HCT116 (cell line): ENCODE data around the gene ADNP. TPM values are rescaled to one million over a fixed set of nuclear protein-coding genes. Genes with fewer than 3 reads are reported as not detected.

ENCODE experiments used
- ATAC-seq: fragments of 200-7000 bp; cut with Tn5 transposase; 2 replicates; pipeline ENCODE4 v1.9.1; 2020; ENCODE audit warnings: mild to moderate bottlenecking, moderate library complexity
- BruUV-seq: library from RNA; stranded (reverse); fragments of 400-500 nt; replicated peaks from 2 replicates; lab custom pipeline; 2021; lab: Mats Ljungman, UMichigan
- CTCF ChIA-PET: fragments of 300-600 bp; sonication (Branson Sonifier 250); formaldehyde crosslinking; loops from one replicate; lab custom pipeline; 2021; ENCODE audit warnings: antibody characterized with exemption; lab: Charles Lee
- POLR2A ChIA-PET: fragments of 300-600, 350-600 bp; sonication (Branson Sonifier 250); formaldehyde crosslinking; loops from one replicate; lab custom pipeline; 2021; ENCODE audit warnings: antibody characterized with exemption; lab: Charles Lee
- RAD21 ChIA-PET, 2 experiments: fragments of 300-600 bp; sonication (Branson Sonifier 250); formaldehyde crosslinking; loops; one replicate each; lab custom pipeline; 2023; ENCODE audit warnings: low total read pairs in 2 of 2; ENCODE audit not compliant: uncharacterized antibody in 2 of 2, unreplicated experiment in 2 of 2, low non-redundant PET in 1 of 2; lab: Charles Lee
- DNase-seq: peaks from one replicate; pipeline ENCODE4 v3.0.0-alpha.2; 2010; ENCODE audit warnings: low read depth, low spot score
- H2AFZ ChIP-seq: fragments of 200-600 bp; shearing (Covaris generic), sonication (generic); 2 replicates; pipeline ENCODE4 v1.6.1; 2017; ENCODE audit warnings: low read depth, mixed run types, mixed read lengths, antibody characterized with exemption, low read length; ENCODE audit not compliant: poor library complexity, severe bottlenecking
- H3K27ac ChIP-seq: 2 replicates; pipeline ENCODE4 v1.5.1; 2012; ENCODE audit warnings: low read depth, low read length
- H3K27me3 ChIP-seq: fragments of 200-600 bp; sonication (generic); 2 replicates; pipeline ENCODE4 v1.6.1; 2016; ENCODE audit warnings: mixed run types, low read length, mixed read lengths; ENCODE audit not compliant: insufficient read depth
- H3K36me3 ChIP-seq, 2 experiments: fragments of 200-500 bp in 1 of 2; fragments of 200-600 bp in 1 of 2; sonication (Bioruptor generic) in 1 of 2; sonication (generic) in 1 of 2; 2 replicates each; pipeline versions ENCODE4 v1.5.1 to v1.6.1; 2014 to 2016; ENCODE audit warnings: low read length in 2 of 2, inconsistent platforms in 1 of 2, mixed read lengths in 1 of 2, mixed run types in 1 of 2; ENCODE audit not compliant: insufficient read depth in 2 of 2, control insufficient read depth in 1 of 2
- H3K4me1 ChIP-seq, 2 experiments: fragments of 200-600 bp in 1 of 2; sonication (generic) in 1 of 2; 2 replicates each; pipeline versions ENCODE4 v1.5.1 to v1.6.1; 2012 to 2017; ENCODE audit warnings: low read length in 2 of 2, inconsistent platforms in 1 of 2, mild to moderate bottlenecking in 1 of 2, mixed read lengths in 1 of 2, mixed run types in 1 of 2, moderate library complexity in 1 of 2; ENCODE audit not compliant: insufficient read depth in 2 of 2, control insufficient read depth in 1 of 2
- H3K4me2 ChIP-seq: fragments of 200-600 bp; sonication (generic); 2 replicates; pipeline ENCODE4 v1.6.1; 2017; ENCODE audit warnings: mixed run types, low read length, mixed read lengths
- H3K4me3 ChIP-seq, 2 experiments: fragments of 200-600 bp in 1 of 2; sonication (generic) in 1 of 2; replicated peaks in 1 of 2; 2 replicates each; pipeline ENCODE4 v1.5.1; 2011 to 2016; ENCODE audit warnings: low read length in 2 of 2, control low read depth in 1 of 2, low read depth in 1 of 2, mild to moderate bottlenecking in 1 of 2, mixed read lengths in 1 of 2, mixed run types in 1 of 2
- H3K79me2 ChIP-seq: fragments of 200-600 bp; sonication (generic); 2 replicates; pipeline ENCODE4 v1.6.1; 2017; ENCODE audit warnings: mild to moderate bottlenecking, mixed run types, low read length, moderate library complexity, mixed read lengths; ENCODE audit not compliant: insufficient read depth
- H3K9ac ChIP-seq: fragments of 200-600 bp; sonication (generic); 2 replicates; pipeline ENCODE4 v1.6.1; 2016; ENCODE audit warnings: low read length, mixed read lengths
- H3K9me2 ChIP-seq: fragments of 200-600 bp; sonication (generic), shearing (Covaris generic); 2 replicates; pipeline ENCODE4 v1.6.1; 2017; ENCODE audit warnings: mixed run types, mild to moderate bottlenecking, moderate library complexity; ENCODE audit not compliant: insufficient read depth
- H3K9me3 ChIP-seq, 2 experiments: fragments of 200-500 bp in 1 of 2; fragments of 200-600 bp in 1 of 2; sonication (Bioruptor generic) in 1 of 2; sonication (generic) in 1 of 2; 2 replicates each; pipeline ENCODE4 v1.6.1; 2014 to 2017; ENCODE audit warnings: low read length in 2 of 2, mixed read lengths in 2 of 2, inconsistent platforms in 1 of 2, low read depth in 1 of 2, mild to moderate bottlenecking in 1 of 2, mixed run types in 1 of 2, moderate library complexity in 1 of 2; ENCODE audit not compliant: control insufficient read depth in 1 of 2, insufficient read depth in 1 of 2
- H4K20me1 ChIP-seq: fragments of 200-600 bp; sonication (generic), shearing (Covaris generic); 2 replicates; pipeline ENCODE4 v1.6.1; 2017; ENCODE audit warnings: mixed run types, mild to moderate bottlenecking, moderate library complexity; ENCODE audit not compliant: insufficient read depth
- CEBPB ChIP-seq: IDR thresholded peaks from 2 replicates; pipeline ENCODE4 v1.6.1; 2012; ENCODE audit warnings: low read depth
- EGR1 ChIP-seq: IDR thresholded peaks from 2 replicates; pipeline ENCODE4 v1.6.1; 2012; ENCODE audit warnings: low read depth
- ELF1 ChIP-seq: IDR thresholded peaks from 2 replicates; pipeline ENCODE4 v1.6.1; 2012; ENCODE audit warnings: low read depth, borderline replicate concordance
- EZH2 ChIP-seq: fragments of 200-600 bp; sonication (generic); IDR thresholded peaks from 2 replicates; pipeline ENCODE4 v1.6.1; 2017; ENCODE audit warnings: antibody characterized with exemption, mixed run types
- EZH2phosphoT487 ChIP-seq: fragments of 200-600 bp; IDR thresholded peaks from 2 replicates; pipeline ENCODE4 v1.6.1; 2018; ENCODE audit warnings: antibody characterized with exemption, borderline replicate concordance
- FOSL1 ChIP-seq: IDR thresholded peaks from 2 replicates; pipeline ENCODE4 v1.6.1; 2012; ENCODE audit warnings: low read depth
- MAX ChIP-seq: IDR thresholded peaks from 2 replicates; pipeline ENCODE4 v1.6.1; 2012
- RAD21 ChIP-seq: IDR thresholded peaks from 2 replicates; pipeline ENCODE4 v1.6.1; 2012; ENCODE audit warnings: low read depth, mild to moderate bottlenecking
- SIN3A ChIP-seq: IDR thresholded peaks from 2 replicates; pipeline ENCODE4 v1.6.1; 2012; ENCODE audit warnings: low read depth
- SP1 ChIP-seq: IDR thresholded peaks from 2 replicates; pipeline ENCODE4 v1.6.1; 2012; ENCODE audit warnings: low read depth
- ZBTB33 ChIP-seq: IDR thresholded peaks from 2 replicates; pipeline ENCODE4 v1.6.1; 2011; ENCODE audit warnings: mild to moderate bottlenecking, low read length, moderate library complexity; ENCODE audit not compliant: insufficient replicate concordance; ENCODE audit errors: extremely low read depth
- intact Hi-C: fragments of 100-400 bp; cut with micrococcal nuclease; formaldehyde crosslinking; loops from 2 replicates; pipeline ENCODE4 v1.10.0; 2022
- total RNA-seq: library from RNA; stranded (reverse); gene quantifications from one replicate; pipeline ENCODE4 v1.2.1, GENCODE V29; 2021; ENCODE audit not compliant: unreplicated experiment

The ADNP gene
- total RNA-seq, 1 experiment from 2014 or later: 85.9 TPM

GRCh38 chr20:50868509-50869495, 62.4 kb downstream of the ADNP start:
- Histone ChIP-seq H3K9me2 (no peaks in the 10 kb centered on the region), H3K27me3 (no peaks in the 10 kb centered on the region), H3K9ac (no peak overlapping the region), H3K4me1 (no peaks in the 10 kb centered on the region), H2AFZ (no peak overlapping the region), H3K4me3 (no peak overlapping the region), H3K79me2 (no peaks in the 10 kb centered on the region), H3K4me2 (no peak overlapping the region), H3K36me3 (no peaks in the 10 kb centered on the region), H3K27ac (no peak overlapping the region), H3K9me3 (no peaks in the 10 kb centered on the region), H4K20me1 (no peaks in the 10 kb centered on the region)
- TF ChIP-seq FOSL1 (no peak), SP1 (no peak), RAD21 (no peak), EZH2 (no peak), EGR1 (no peak), SIN3A (no peak), EZH2phosphoT487 (no peak), ZBTB33 (no peak), ELF1 (no peak), CEBPB (no peak), MAX (no peak)
- no TSS peak for BruUV-seq
- POLR2A ChIA-PET: interaction anchor here (1.4 kb wide), 1 partner anchor 12 kb away, joined by 3 read pairs; no protein-coding TSS in a partner anchor
- DNase-seq: no peak
- no peak for ATAC-seq
- intact Hi-C loops: no loop called here
- CTCF ChIA-PET: no interaction called here
- RAD21 ChIA-PET: no interaction called here
